NAMALWA (cell line): ENCODE results near the gene GBA2.

Experiments
- DNase-seq: peaks from one replicate; pipeline ENCODE4 v3.0.0-alpha.2; 2015; ENCODE audit warnings: low spot score

Gene GBA2

DNA sequence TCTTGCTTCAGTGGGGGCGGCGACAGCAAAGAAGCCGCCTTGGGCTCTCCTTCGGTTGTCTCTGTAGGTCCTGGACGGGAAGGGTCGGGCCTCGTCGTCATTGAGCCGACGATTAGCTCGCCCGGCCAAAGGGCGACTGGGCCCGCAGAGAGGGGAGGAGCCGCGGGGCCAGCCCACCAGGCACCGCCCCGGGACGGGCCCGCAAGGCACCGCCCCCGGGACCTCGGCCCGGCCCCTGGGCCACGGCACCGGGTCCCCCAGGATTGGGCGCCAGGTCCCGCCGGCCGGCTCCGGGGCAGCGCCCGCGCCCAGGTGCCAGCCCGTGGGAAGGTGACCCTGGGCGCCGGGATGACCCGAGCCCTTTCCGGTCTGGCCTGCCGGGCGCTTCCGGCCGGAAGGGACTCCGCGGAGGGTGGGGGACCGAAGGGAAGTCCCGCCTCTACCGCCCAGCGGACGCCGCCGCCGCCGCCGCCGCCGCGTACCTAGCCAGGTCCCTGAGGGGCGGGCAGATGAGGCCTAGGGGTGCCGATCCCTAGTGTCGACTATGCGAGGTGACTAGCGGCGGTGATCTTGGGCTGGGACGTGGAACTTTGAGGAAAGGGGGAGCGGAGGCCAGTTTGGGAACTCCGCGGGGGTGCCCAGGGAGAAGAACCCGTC, at the start of gene GBA2, which contains the start of gene RGP1:
Gene GBA2 (minus strand): TSS at position 371 of the 657 bp plus-strand sequence. CDS start 524 bp downstream, outside the sequence.
Gene RGP1 (plus strand): TSS at position 430 of the 657 bp plus-strand sequence. CDS start 469 bp downstream, outside the sequence.
- DNase-seq, result peak; percentile 79

DNA sequence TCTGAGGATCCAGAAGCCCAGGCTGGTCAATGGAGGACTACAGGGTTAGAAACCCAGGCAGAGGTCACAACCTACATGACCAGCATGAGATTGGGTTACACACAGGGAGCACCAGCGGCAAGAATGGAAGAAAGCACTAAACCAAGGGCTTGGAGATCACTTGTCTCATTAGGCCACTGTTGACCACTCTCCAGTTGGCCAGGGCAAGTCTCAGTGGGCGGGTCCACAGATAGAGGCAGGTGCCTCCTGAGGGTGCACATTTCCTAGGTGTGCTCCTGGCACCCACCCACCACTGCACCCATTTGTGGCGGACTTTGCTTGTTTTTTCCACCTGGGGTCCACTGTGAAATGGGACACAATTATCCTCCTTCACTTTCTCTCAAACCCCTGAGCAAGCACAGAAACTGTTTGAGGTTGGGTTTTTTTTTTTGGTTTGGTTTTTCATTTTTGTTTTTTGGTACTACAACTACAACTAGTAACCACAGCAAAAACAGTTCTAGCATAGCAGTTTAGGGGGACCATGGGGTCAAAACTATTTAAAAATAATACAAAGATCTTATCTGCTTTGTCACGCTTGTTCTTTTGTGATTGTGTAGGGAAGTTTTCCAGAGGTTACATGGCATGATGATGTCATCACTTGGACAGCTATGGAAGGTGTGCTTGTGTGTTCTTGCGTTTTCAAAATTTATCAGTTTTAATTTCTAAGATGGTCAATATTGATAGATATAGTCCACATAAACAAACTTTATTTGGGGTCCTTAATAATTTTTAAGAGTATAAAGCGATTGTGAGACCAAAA, 48.5 kb upstream of the GBA2 start:
- DNase-seq, result no peak

DNA sequence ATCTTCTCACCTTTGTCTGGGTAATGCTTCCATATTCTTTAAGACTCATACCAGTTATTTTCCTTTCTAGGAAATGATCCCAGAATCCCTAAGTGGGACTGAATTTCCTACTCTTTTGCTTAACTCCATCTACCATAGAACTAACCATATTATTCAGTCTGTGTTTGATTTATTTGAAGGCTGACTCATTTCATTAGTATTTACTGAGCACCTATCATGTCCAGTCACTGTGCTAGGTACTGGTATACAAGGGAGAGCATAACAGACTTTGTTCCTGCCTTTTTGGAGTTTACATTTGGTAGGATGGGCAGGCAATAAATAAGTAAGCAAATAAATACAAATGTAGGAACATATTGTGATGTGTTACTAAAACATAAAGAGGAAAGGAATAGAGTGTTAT, 46.7 kb upstream of the GBA2 start:
- no peak for DNase-seq

DNA sequence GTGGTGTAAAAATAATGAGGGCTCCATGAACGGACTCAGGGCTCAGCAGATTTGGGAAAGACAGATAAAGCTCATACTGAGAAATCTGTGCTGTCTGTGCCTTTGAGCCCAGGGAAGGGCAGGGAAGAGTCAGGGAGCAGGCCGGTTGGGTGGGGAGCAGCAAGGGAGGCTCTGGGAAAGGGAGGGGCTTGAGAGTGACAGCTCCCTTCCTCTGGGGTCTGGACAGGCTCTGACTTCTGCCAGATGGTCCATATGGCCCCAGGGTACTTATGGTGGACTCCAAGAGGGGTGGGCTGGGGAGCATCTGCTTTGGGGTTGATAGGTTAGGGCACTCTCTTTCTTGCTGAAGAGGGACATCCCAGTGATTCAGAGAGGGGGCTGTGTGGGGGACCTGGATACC, 44.4 kb upstream of the GBA2 start:
- DNase-seq, result no peak

DNA sequence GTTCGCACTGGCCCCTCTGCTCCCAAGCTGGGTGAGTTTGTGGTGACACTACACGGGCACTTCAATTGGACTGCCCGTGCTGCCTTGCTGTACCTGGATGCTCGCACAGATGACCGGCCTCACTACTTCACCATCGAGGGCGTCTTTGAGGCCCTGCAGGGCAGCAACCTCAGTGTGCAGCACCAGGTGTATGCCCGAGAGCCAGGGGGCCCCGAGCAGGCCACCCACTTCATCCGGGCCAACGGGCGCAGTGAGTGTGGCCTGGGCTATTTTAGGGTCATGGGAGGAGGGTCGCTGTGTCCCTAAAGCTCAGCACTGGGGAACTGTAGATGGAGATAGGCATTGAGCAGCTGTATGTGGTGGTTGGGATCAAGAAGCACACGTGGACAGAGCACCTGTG, 43.8 kb upstream of the GBA2 start:
- DNase-seq, result no peak

DNA sequence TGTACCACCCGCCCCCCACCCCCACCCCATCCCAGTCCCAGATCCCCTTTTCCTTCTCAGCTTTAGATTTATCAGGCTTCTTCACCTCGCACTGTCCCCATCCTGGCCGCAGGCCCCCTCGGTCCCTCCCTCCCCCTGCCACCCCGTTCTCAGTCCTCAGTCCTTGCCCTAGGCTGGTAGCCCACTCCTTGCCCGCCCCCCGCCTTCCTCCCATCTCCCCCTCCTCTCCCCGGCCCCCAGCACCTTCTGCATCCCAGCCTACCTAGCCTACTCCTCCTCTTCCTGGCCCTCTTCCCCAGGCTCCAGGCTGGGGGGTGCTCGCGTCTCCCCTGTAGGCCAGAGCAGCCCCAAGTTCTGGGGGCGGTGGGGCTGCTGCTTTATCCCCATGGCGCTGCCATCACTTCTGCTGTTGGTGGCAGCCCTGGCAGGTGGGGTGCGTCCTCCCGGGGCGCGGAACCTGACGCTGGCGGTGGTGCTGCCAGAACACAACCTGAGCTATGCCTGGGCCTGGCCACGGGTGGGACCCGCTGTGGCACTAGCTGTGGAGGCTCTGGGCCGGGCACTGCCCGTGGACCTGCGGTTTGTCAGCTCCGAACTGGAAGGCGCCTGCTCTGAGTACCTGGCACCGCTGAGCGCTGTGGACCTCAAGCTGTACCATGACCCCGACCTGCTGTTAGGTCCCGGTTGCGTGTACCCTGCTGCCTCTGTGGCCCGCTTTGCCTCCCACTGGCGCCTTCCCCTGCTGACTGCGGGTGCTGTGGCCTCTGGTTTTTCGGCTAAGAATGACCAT, 43.2 kb upstream of the GBA2 start:
- DNase-seq, result no peak

DNA sequence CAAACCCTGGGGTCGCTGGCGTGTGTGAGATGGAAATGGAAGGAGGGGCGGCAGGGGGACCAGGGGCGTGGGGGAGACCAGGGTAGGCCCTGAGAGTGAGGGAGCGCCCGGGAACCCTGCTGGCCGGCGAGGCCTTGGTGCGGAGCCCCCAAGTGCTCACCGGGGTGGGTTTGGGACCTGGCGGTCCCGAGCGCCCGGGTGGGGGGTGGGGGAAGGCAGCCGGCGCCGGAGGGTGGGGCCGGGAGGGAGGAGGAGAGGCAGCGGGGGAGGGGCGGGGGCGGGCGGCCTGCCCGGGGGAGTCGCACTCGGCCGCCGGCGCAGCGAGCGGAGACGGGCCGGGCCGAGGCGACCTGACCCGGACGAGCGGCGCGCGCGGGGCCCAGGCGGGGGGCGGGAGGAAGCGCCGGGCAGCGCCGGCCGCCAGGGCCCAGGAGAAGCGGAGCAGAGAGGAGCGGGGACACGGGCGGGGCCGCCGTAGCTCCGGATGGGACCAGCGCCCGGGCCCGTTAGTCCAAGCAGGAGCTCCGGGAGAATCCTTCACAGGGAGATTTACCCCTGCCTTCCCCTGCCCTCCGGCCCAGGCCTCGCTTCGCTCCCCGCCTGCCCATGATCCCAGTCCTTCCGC, 42.4 kb upstream of the GBA2 start, which contains the start of gene NPR2:
Gene NPR2 (plus strand): TSS at position 295 of the 625 bp plus-strand sequence. CDS start 818 bp downstream, outside the sequence.
- DNase-seq, result no peak

DNA sequence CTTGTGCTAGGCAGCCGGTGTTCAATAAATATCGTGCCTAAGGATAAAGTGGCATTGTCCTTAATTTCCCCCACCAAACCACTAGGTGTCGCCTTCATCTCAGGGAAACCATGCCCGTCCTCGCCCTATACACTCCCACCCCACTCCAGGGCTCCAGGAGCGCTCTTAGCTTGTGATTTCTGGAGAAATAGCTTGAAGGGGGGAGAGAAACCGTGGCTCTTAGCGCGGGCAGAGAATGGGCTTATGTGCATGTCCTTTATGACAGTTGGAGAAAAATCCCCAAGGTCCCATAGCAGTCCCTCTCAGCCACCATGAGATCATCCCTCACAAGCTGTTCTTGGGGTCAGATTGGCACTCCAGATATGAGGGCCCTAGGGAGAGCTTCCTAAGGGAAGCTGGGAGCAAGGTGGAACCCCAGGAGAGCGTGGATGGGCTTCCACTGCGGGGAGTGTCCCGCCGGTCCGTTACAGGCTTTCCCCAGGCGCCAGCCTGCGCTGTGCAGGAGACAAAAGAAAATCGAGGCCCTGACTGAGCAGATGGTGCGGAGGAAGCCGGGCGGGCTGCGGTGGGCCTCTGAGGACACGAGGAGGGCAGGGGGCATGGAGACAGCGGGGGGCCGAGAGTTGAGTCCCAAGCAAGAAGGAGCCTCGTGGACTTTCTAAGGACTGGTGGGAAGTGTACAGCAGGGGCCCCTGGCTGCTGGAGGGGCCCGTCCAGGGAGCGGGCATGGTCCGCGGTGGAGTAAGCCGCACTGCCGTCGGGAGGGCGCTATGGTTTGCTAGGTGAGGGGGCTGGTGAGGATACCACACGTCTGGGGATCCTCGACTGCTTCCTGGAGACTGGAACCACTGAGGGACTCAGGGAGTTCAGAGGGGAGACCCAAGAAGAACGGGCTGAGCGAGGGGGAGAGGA, 41.6 kb upstream of the GBA2 start:
- peak; percentile 76 for DNase-seq

DNA sequence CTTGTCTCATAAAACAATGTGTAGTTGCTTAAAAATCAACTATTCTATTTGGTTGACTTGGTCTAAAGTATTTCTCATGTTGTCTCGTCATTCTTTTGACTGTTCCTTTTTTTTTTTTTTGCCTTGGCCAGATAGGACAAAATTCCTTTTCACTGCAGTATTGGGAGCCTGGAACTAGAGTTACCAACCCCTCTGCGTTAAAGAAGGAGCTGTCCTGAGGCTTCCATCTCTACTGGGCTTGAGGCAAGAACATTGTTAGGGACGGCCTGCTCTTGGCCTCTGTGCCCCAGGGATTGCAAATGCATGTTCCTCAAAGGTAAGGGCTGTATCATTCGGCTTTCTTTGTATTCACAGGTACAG, 41.0 kb upstream of the GBA2 start:
- DNase-seq, result no peak

DNA sequence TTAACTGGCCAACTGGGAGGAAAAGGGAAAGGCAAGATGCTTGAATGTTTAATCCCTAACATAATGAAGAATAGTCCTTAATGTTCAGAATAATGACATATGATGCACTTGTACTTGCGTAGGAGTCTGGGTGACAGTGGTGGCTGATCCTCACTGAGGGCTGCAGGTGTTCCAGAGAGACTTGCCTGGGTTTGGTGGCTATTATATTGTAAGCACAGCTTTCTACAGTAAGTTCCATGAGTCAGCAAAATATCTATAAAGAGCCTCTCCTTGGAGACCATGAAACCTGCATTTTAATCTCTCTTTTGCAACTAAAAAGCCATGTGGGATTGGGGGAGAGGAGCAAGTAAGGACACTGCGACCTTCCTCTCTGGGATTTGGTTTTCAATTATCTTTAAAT, 40.5 kb upstream of the GBA2 start:
- DNase-seq, result peak; percentile 17

DNA sequence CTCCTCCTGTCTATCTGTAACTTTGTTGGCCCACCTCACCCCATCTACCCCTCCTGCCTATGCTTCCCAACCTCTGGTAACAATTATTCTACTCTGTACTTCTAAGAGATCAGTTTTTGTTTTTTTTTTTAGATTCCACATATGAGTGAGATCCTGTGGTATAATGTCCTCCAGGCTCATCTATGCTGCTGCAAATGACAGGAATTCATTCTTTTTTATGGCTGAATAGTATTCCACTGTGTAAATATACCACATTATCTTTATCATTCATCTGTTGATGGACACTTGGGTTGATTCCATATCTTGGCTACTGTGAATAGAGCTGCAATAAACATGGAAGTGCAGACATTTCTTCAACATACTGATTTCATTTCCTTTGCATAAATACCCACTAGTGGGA, 34.4 kb upstream of the GBA2 start:
- DNase-seq, result no peak

DNA sequence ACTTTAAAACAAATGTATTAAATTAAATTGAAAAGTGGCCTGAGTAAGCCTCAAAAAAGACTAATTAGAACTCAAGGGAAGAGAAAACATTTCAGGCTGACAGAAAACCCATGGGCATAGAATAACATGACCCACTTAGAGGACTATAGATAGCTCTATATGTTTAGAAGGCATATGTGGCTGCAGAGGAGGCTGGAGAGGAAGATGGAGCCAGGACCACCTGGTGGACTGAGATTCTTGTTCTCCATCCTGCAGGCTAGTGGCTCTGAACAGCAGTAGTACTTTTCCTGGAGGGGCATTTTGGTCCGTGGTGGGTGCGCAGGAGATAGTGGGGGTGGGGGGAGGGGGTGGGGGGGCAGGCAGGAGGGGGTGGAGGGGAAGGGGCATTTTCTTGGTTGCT, 32.0 kb upstream of the GBA2 start:
- DNase-seq, result no peak

DNA sequence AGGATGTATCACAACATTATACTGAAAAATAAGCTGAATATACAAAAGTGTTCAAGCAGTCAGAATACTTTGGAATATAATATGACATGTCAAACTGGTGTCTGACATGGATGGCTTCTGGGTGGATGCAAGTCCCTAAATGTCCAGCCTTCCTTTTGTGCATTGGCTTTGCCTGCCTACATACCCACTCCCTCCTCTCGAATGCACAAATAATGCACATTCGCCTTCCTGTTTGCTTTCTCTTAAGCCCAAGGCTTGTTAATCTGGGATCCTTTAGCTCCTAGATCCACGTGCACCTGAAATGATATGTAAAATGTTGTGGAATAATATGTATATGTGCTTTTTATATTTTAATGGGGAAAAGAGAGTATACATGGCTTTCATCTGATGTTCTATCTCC, 29.5 kb upstream of the GBA2 start:
- no peak for DNase-seq

DNA sequence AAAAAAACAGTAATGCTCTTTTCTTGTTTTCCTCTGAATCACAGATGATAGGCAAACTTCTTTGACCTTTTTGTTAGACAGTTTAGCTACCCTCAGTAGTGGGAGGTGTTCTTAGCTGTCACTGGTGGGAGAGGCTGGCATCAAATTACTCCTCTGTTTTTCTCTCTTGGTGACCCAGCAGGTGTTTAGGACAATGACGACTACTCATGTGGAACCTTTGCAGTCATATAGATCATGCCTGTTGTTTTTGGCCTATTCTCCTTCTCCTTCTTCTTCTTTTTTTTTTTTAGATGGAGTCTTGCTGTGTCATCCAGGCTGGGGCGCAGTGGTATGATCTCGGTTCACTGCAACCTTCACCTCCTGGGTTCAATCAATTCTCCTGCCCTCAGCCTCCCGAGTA, 27.0 kb upstream of the GBA2 start:
- peak; percentile 63 for DNase-seq

DNA sequence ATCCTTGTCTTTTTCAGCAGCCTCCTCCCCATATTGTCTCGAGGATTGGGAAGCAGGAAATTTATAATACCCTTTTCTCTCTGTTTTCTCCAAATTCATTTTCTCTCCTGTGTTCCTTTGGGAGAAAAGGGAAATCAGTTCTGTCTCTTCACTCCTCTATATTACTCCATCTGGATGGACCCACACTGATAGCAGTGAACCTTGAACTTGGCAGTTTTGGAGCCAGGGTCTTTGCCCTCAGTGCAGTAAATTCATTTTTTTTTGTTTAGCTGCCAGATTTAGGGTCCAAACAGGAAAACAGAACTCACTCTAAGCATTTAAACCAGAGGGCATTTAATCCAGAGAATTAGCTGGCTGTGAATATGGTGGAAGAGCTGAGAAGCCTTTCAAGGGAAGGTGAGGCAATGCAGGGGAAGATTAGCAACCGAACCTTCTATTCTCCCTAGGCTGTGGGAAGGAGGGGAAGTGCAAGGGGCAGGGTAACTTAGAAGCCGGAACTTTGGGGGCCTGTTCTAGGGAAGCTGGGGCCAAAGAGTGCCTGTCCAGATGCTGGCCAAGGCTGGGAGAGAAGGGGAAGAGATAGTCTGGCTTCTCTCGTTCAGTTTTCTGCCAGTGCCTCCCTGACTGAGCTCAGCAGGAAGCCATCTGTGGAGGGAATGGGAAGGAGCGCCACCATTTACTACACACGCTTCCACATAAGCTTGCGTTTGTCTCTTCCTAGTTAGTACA, 26.0 kb upstream of the GBA2 start:
- DNase-seq, result no peak

DNA sequence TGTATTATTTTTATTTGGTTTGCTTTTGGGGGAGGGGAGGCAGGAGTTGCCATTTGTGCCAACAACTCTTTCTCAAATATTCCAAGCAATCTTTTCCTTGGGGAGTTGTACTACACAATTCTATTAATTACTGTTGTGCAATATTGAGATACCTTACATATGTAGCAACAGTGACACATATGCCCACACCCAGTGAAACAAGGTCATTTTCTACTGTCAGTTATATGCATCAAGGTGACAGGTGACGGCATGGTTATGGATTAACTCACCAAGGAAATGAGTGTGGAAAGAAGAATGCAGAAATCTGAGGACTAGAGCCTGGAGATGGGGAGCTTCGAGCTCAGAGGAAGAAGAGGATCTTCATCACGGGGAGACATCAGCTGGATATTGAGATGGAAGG, 22.9 kb upstream of the GBA2 start:
- no peak for DNase-seq

DNA sequence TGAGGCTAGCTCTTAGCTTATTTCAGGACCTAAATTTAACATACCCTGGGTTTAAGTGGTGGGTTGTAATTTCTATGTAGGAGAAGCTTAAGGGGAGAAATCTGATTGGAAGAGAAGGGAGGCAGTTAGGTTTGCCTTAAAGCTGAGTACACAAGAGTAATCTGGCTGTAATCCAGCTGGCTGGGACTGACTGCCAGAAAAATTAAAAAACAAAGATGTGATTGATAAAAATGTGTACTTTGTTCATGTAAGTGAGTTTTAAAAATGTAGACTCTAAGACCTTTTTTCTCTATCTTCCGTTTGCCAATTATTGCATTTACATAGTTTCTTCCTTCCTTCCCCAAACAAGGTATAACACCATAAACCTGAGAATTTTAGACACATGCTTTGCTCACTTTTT, 22.5 kb upstream of the GBA2 start:
- no peak for DNase-seq

DNA sequence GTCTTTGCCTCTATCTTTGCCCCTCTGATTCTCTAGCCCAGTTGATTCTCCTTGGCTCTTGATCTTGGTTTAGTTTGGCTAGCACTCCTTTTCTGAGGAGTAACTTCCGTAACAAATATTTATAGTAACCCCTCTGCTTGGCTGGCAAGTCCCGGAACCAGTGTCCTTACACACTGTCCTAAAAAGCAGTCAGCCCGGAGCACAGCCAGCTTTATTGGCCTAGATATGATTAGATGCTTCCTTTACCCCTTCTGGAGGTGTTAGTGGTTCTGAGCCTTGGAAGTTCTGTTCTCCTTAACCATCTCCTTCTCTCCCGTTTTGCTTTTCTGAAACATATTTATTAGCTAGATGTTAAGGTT, 22.0 kb upstream of the GBA2 start:
- no peak for DNase-seq

DNA sequence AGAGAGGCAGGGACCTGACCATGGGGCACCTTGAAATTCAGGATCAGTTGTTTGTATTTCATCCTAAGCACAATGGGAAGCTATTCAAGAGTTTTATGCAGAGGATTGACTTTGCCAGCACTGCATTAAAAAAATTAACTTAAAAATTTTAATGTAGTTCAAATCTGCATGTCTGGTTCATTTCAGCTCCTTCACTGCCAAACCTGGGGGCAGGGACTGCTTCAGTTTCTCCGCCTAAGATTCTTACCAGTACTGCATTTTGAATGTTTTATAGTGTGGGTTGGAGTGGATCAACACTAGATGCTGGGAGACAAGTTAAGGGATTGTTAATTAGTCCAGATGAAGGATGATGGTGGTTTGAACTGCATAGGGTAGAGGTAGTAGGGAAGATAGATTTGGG, 20.7 kb upstream of the GBA2 start:
- no peak for DNase-seq

DNA sequence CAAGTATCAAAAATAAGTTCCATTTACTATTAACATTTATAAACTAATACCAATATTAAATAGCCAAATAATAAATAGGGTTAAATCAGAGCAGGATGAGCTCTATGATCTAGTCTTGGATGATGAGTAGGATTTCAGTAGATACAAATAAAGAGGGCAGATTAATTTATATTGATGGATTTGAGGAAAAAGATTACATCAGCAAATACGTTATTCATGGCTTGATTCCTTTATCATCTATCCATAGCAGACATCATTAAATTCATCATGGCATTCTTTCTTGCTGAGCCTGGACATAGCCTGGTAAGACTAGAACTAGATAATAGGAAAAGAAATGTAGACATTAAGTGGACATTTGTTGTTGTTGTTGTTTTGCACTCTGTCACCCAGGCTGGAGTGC, 18.4 kb upstream of the GBA2 start:
- no peak for DNase-seq

DNA sequence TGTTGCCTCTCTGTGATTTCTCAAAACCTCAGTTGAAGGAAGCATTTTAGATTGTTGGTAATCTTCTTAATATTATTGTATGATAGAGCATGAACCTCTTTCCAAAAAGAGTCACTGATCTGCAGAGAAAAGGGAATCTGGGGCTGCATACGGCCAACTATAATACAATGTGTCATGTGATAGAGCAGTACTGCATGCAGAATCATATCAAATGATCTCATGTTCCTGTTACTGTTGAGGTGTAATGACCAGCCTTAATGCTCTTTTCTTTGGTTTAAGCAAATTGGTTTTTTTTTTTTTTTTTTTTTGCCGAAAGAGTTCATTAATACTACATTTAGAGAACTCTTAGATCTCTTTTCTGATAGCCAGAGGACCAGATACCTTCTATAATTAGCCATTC, 18.0 kb upstream of the GBA2 start:
- DNase-seq, result no peak
